A549 (cell line): ENCODE data around the gene SLCO2B1. TPM values are rescaled to one million over a fixed set of nuclear protein-coding genes. Genes with fewer than 3 reads are reported as not detected.

Experiments used
- ATAC-seq, 2 experiments: fragments of 200-7000 bp in 1 of 2; fragments of >200 bp in 1 of 2; cut with Nextera tagmentation in 1 of 2; cut with Tn5 transposase in 1 of 2; 3 replicates each; pipeline versions ENCODE4 v1.8.0 to v1.9.1; 2018 to 2020; ENCODE audit warnings: mild to moderate bottlenecking in 1 of 2, moderate library complexity in 1 of 2
- CTCF ChIA-PET: fragments of 300-600 bp; sonication (Branson Sonifier 250); formaldehyde crosslinking; extraction: SDS; loops from one replicate; lab custom pipeline; 2021; ENCODE audit warnings: antibody characterized with exemption, inconsistent platforms; lab: Yijun Ruan, JAX
- POLR2A ChIA-PET: fragments of 350-600 bp; formaldehyde crosslinking; extraction: SDS; loops from one replicate; lab custom pipeline; 2021; ENCODE audit warnings: antibody characterized with exemption, inconsistent platforms; lab: Yijun Ruan, JAX
- DNase-seq, 2 experiments: peaks; one replicate each; pipeline versions ENCODE4 v3.0.0 to v3.0.0-alpha.2; 2011 to 2016; ENCODE audit warnings: low read depth in 1 of 2, low spot score in 1 of 2
- FAIRE-seq: peaks from 2 replicates; lab custom pipeline; 2011; peaks lifted over from hg19 to GRCh38; lab: Jason Lieb, UNC
- H3K27ac ChIP-seq, 2 experiments: fragments of >200 bp; sonication (Bioruptor Twin); formaldehyde crosslinking; 3 replicates each; pipeline ENCODE4 v1.5.1; 2016 to 2017
- H3K4me1 ChIP-seq: fragments of >200 bp; sonication (Bioruptor Twin); formaldehyde crosslinking; 3 replicates; pipeline ENCODE4 v1.6.1; 2016
- H3K4me2 ChIP-seq: fragments of >200 bp; sonication (Bioruptor Twin); formaldehyde crosslinking; 3 replicates; pipeline ENCODE4 v1.6.1; 2016
- H3K4me3 ChIP-seq: fragments of >200 bp; sonication (Bioruptor Twin); formaldehyde crosslinking; 3 replicates; pipeline ENCODE4 v1.5.1; 2016
- H3K9me3 ChIP-seq: fragments of >200 bp; sonication (Bioruptor Twin); formaldehyde crosslinking; 3 replicates; pipeline ENCODE4 v1.6.1; 2016
- ATOH8 ChIP-seq: fragments of 250-450 bp; sonication (Bioruptor Pico); IDR thresholded peaks from 2 replicates; pipeline ENCODE4 v1.5.0; 2020; ENCODE audit warnings: low read depth, mild to moderate bottlenecking, moderate library complexity
- BCL3 ChIP-seq: fragments of >200 bp; sonication (Bioruptor Twin); formaldehyde crosslinking; IDR thresholded peaks from 3 replicates; pipeline ENCODE4 v1.6.1; 2016
- BHLHE40 ChIP-seq: IDR thresholded peaks from 2 replicates; pipeline ENCODE4 v1.6.1; 2012; ENCODE audit warnings: low read depth, low read length, inconsistent platforms
- EHF ChIP-seq: fragments of 250-450 bp; sonication (Bioruptor Pico); IDR thresholded peaks from 2 replicates; pipeline ENCODE4 v1.5.0; 2020; ENCODE audit warnings: mild to moderate bottlenecking
- EHMT2 ChIP-seq: fragments of 200-600 bp; sonication (generic); IDR thresholded peaks from 2 replicates; pipeline ENCODE4 v1.6.1; 2016; ENCODE audit warnings: antibody characterized with exemption, low read depth, mild to moderate bottlenecking, moderate library complexity
- FOSL2 ChIP-seq, 2 experiments: fragments of 450-650 bp in 1 of 2; fragments of >200 bp in 1 of 2; sonication (Bioruptor Twin) in 1 of 2; formaldehyde crosslinking; IDR thresholded peaks; 2 replicates each; pipeline versions ENCODE4 v1.5.0 to v1.6.1; 2016 to 2020; ENCODE audit warnings: mild to moderate bottlenecking in 1 of 2, moderate library complexity in 1 of 2
- HDAC2 ChIP-seq: fragments of 200-600 bp; sonication (generic); IDR thresholded peaks from 2 replicates; pipeline ENCODE4 v1.6.1; 2016
- HES2 ChIP-seq: fragments of >200 bp; sonication (Bioruptor Twin); formaldehyde crosslinking; IDR thresholded peaks from 2 replicates; pipeline ENCODE4 v1.6.1; 2016
- HEYL ChIP-seq: fragments of 250-450 bp; sonication (Bioruptor Pico); IDR thresholded peaks from 2 replicates; pipeline ENCODE4 v1.8.0; 2021; ENCODE audit warnings: mild to moderate bottlenecking, moderate library complexity
- HMGXB4 ChIP-seq: fragments of 250-450 bp; sonication (Bioruptor Pico); IDR thresholded peaks from 2 replicates; pipeline ENCODE4 v1.5.0; 2021; ENCODE audit warnings: mild to moderate bottlenecking, moderate library complexity, borderline replicate concordance
- KDM1A ChIP-seq: fragments of 200-600 bp; sonication (generic); IDR thresholded peaks from 2 replicates; pipeline ENCODE4 v1.6.1; 2016; ENCODE audit warnings: low read depth, mild to moderate bottlenecking
- KDM5A ChIP-seq: fragments of 200-600 bp; sonication (generic); IDR thresholded peaks from 2 replicates; pipeline ENCODE4 v1.6.1; 2016; ENCODE audit warnings: antibody characterized with exemption, mild to moderate bottlenecking
- MAX ChIP-seq: IDR thresholded peaks from 2 replicates; pipeline ENCODE4 v1.6.1; 2012
- NR3C1 ChIP-seq: fragments of >200 bp; sonication (Bioruptor Twin); formaldehyde crosslinking; IDR thresholded peaks from 3 replicates; pipeline ENCODE4 v1.6.1; 2017
- PBX3 ChIP-seq: IDR thresholded peaks from 2 replicates; pipeline ENCODE4 v1.6.1; 2012
- PHF8 ChIP-seq: fragments of 200-600 bp; sonication (generic); IDR thresholded peaks from 2 replicates; pipeline ENCODE4 v1.6.1; 2016; ENCODE audit warnings: low read depth, mild to moderate bottlenecking, antibody characterized with exemption, moderate library complexity, borderline replicate concordance
- POLR2A ChIP-seq: IDR thresholded peaks from 2 replicates; pipeline ENCODE4 v1.6.1; 2012; ENCODE audit warnings: mild to moderate bottlenecking, low read length
- RAD21 ChIP-seq, 2 experiments: fragments of >200 bp in 1 of 2; sonication (Bioruptor Twin) in 1 of 2; formaldehyde crosslinking in 1 of 2; IDR thresholded peaks in 1 of 2; conservative IDR thresholded peaks in 1 of 2; 2 replicates in 1 of 2; 3 replicates in 1 of 2; pipeline ENCODE4 v1.6.1; 2012 to 2018; ENCODE audit warnings: inconsistent platforms in 1 of 2
- RCOR1 ChIP-seq: fragments of 150-350 bp; IDR thresholded peaks from 2 replicates; pipeline ENCODE4 v1.6.1; 2014; ENCODE audit warnings: antibody characterized with exemption, low read length, low read depth
- SREBF2 ChIP-seq: fragments of 450-650 bp; IDR thresholded peaks from 2 replicates; pipeline ENCODE4 v1.6.1; 2014; ENCODE audit warnings: mild to moderate bottlenecking, moderate library complexity
- ZFP36 ChIP-seq: fragments of 450-650 bp; IDR thresholded peaks from 2 replicates; pipeline ENCODE4 v1.6.1; 2014; ENCODE audit warnings: borderline replicate concordance; ENCODE audit not compliant: partially characterized antibody
- ZSCAN20 ChIP-seq: fragments of 250-450 bp; sonication (Bioruptor Pico); IDR thresholded peaks from 2 replicates; pipeline ENCODE4 v1.8.0; 2022; ENCODE audit warnings: mild to moderate bottlenecking, moderate library complexity
- WGBS: methylation state at CpG from one replicate; pipeline ENCODE4 v1.1.6; 2017; ENCODE audit errors: missing lambda C conversion rate; 5-methylcytosine and 5-hydroxymethylcytosine counted together
- polyA plus RNA-seq, 4 experiments: library from polyadenylated mRNA; depleted of rRNA in 3 of 4; stranded (reverse); fragments of >200 nt; fragmentation: RNase III in 1 of 4; extraction: RNeasy Plus Mini Kit Qiagen cat#74134 plus additional on column Dnase treatment in 1 of 4; gene quantifications; 2 replicates in 3 of 4; 3 replicates in 1 of 4; pipeline ENCODE4 v1.2.3, GENCODE V29; 2011 to 2017

The SLCO2B1 gene
- polyA plus RNA-seq, 2 of the 4 experiments (the other 2 are of a cell fraction): 4.9 to 5.2 TPM

- TF ChIP-seq HDAC2 (no peak), NR3C1 (no peak), SREBF2 (no peak), ZFP36 (no peak), BHLHE40 (no peak), PBX3 (no peak)
- TF ChIP-seq, all 56 proteins: peak for 0
- FAIRE-seq: no peak
- Histone ChIP-seq H3K4me2 (no peak overlapping the region), H3K4me1 (peaks cover 18% of the 10 kb centered on the region), H3K9me3 (no peaks in the 10 kb centered on the region; the same call in 2 of the 3 replicates), H3K27ac (no peak overlapping the region), H3K4me3 (no peak overlapping the region)
- 71% methylated on average over 24 of the region's 25 CpGs for WGBS
- ChIA-PET CTCF (interaction anchor here (1.0 to 1.6 kb wide), 6 partner anchors 16 to 141 kb away, joined by 3 to 6 read pairs (median 3); no protein-coding TSS in a partner anchor), POLR2A (no interaction called here)
- no peak for DNase-seq
- ATAC-seq: no peak
Measured at GRCh38 chr11:75163921-75164849, 13.3 kb downstream of the SLCO2B1 start.

- no peak for FAIRE-seq
- peaks cover 10% of the 10 kb centered on the region; the same call in 2 of the 3 replicates for H3K4me1 ChIP-seq
- no peak for DNase-seq
- H3K27ac ChIP-seq: no peak overlapping the region
- H3K4me3 ChIP-seq: no peak overlapping the region
- H3K4me2 ChIP-seq: no peak overlapping the region
- H3K9me3 ChIP-seq: no peaks in the 10 kb centered on the region; the same call in 2 of the 3 replicates
- WGBS: 92% methylated on average over 11 of the region's 11 CpGs
- ATAC-seq: no peak
- CTCF ChIA-PET: interaction anchor here (0.6 to 1.6 kb wide), 4 partner anchors 12 to 625 kb away, joined by 3 to 7 read pairs (median 4); no protein-coding TSS in a partner anchor
- TF ChIP-seq RCOR1 (no peak), EHF (CRISPR knock-in tag) (no peak), HEYL (CRISPR knock-in tag) (no peak), KDM1A (no peak), ZFP36 (no peak), POLR2A (no peak), PHF8 (no peak), FOSL2 (IDR thresholded peaks at IDR 0.05) (no peak), FOSL2 (CRISPR knock-in tag; IDR thresholded peaks at IDR 0.05) (no peak), KDM5A (no peak)
- POLR2A ChIA-PET: no interaction called here
Measured at GRCh38 chr11:75165721-75166120, 14.8 kb downstream of the SLCO2B1 start.

- H3K4me3 ChIP-seq: no peak overlapping the region
- ChIA-PET CTCF (interaction anchor here (0.8 to 1.0 kb wide), 2 partner anchors 24 to 130 kb away, joined by 3 read pairs; no protein-coding TSS in a partner anchor), POLR2A (no interaction called here)
- no peaks in the 10 kb centered on the region for H3K9me3 ChIP-seq
- no peak for FAIRE-seq
- no peak overlapping the region for H3K27ac ChIP-seq
- no peak for DNase-seq
- peaks cover 10% of the 10 kb centered on the region; the same call in 2 of the 3 replicates for H3K4me1 ChIP-seq
- TF ChIP-seq ATOH8 (CRISPR knock-in tag) (no peak), RAD21 (conservative IDR thresholded peaks at IDR 0.05 in 1 of 2, IDR thresholded peaks at IDR 0.05 in 1 of 2) (no peak), ZSCAN20 (no peak), HMGXB4 (CRISPR knock-in tag) (no peak), RCOR1 (no peak), POLR2A (no peak), MAX (no peak), BCL3 (no peak), EHMT2 (no peak), EHF (CRISPR knock-in tag) (no peak), HES2 (no peak)
- WGBS: 95% methylated on average over 3 of the region's 3 CpGs
- H3K4me2 ChIP-seq: no peak overlapping the region
- ATAC-seq: no peak
Measured at GRCh38 chr11:75166791-75167190, 15.9 kb downstream of the SLCO2B1 start.
